Ovary (tissue), 9 donors: Measurements from ENCODE around the gene MSI2. TPM values are rescaled to one million over a fixed set of nuclear protein-coding genes. Genes with fewer than 3 reads are reported as not detected.

Experiments used
- DNase-seq, 5 donors: peaks; one replicate each; pipeline ENCODE4 v3.0.0-alpha.2; 2019 to 2020
- H3K27ac ChIP-seq, 2 donors: fragments of 200-600 bp; one replicate each; pipeline versions ENCODE4 v1.5.1 to v1.8.0; 2019 to 2022
- H3K27me3 ChIP-seq: fragments of 200-600 bp; one replicate; pipeline ENCODE4 v1.8.0; 2022
- H3K36me3 ChIP-seq: fragments of 200-600 bp; sonication (generic); one replicate; pipeline ENCODE4 v1.5.1; 2019
- H3K4me1 ChIP-seq: one replicate; pipeline ENCODE4 v1.8.1; 2013; ENCODE audit warnings: mild to moderate bottlenecking, moderate library complexity; ENCODE audit not compliant: insufficient read depth
- H3K4me3 ChIP-seq: fragments of 200-600 bp; sonication (generic); one replicate; pipeline ENCODE4 v1.5.1; 2017
- H3K9me3 ChIP-seq, 2 donors: fragments of 200-600 bp in 1 of 2; sonication (generic) in 1 of 2; one replicate each; pipeline versions ENCODE4 v1.5.1 to v1.8.1; 2013 to 2019; ENCODE audit warnings: mild to moderate bottlenecking in 1 of 2, moderate library complexity in 1 of 2
- EP300 ChIP-seq: sonication (generic); formaldehyde crosslinking; IDR thresholded peaks from one replicate; pipeline ENCODE4 v1.6.1; 2017; ENCODE audit warnings: antibody characterized with exemption
- POLR2A ChIP-seq: fragments of 450-650 bp; IDR thresholded peaks from one replicate; pipeline ENCODE4 v1.6.1; 2017; ENCODE audit warnings: antibody characterized with exemption, mild to moderate bottlenecking, moderate library complexity
- WGBS, 3 donors: extraction: QIAGEN DNeasy Blood & Tissue Kit in 1 of 3; methylation state at CpG; one replicate each; pipeline versions ENCODE4 v1.1.5 to v1.1.7; 2013 to 2017; 5-methylcytosine and 5-hydroxymethylcytosine counted together
- intact Hi-C, 4 donors: fragments of 100-400 bp; cut with DNase I; formaldehyde crosslinking; loops; one replicate each; pipeline versions ENCODE4 v1.11.0 to v1.15.1; 2022 to 2023
- polyA plus RNA-seq, 2 donors: library from polyadenylated mRNA; stranded (reverse); fragments of 200-250 nt in 1 of 2; fragments of 350-450 nt in 1 of 2; fragmentation: Illumina TruSeq in 1 of 2; extraction: RNeasy Lipid Tissue Mini Kit (QIAGEN cat#74804) in 1 of 2; gene quantifications; one replicate each; pipeline ENCODE4 v1.2.3, GENCODE V29; 2013 to 2014
- total RNA-seq, 7 donors: library from RNA; depleted of rRNA in 2 of 7; stranded (reverse); fragments of >200 nt in 2 of 7; fragmentation: NEBNext Ultra II Directional in 3 of 7; extraction: Animal tissue kit (Norgen Biotek cat#: 25700) in 3 of 7; gene quantifications; one replicate each; pipeline versions ENCODE4 v1.1.0 to v1.2.4, GENCODE V29; 2016 to 2023
- TF ChIP-seq, protein P1 (sequence below), 3 donors: fragments of 450-650 bp in 2 of 3; fragments of 200-600 bp in 1 of 3; IDR thresholded peaks; one replicate each; pipeline versions ENCODE4 v1.5.1 to v1.8.0; 2016 to 2022; ENCODE audit warnings: antibody characterized with exemption in 3 of 3, mild to moderate bottlenecking in 1 of 3
- donor health status: DM: no; HTN: no; CAD: no; lungs with moderate emphysema.
- donor health status: DM: no; HTN: no; CAD: no.
- donor health status: Bipolar disorder and iron deficiency.
- donor health status: DM: yes; HTN: yes; CAD: no.
- donor health status: DM: no; HTN: no; CAD: no.
- donor health status: DM: yes; HTN: yes; CAD: no.

The MSI2 gene
- total and polyA plus RNA-seq, 9 donors, result 43.1 to 199 (median 120) TPM

- no peak for DNase-seq
- 78 to 81% (median 80%) methylated on average over 12 of the region's 12 CpGs for WGBS, 3 donors
- H3K4me1 ChIP-seq, result no peaks in the 10 kb centered on the region
- intact Hi-C loops, result no loop called here
- no peaks in the 10 kb centered on the region for H3K27me3 ChIP-seq
- H3K4me3 ChIP-seq, result no peak overlapping the region
- no peak overlapping the region for H3K27ac ChIP-seq
- H3K9me3 ChIP-seq, result no peaks in the 10 kb centered on the region
- TF ChIP-seq, protein P1, sequence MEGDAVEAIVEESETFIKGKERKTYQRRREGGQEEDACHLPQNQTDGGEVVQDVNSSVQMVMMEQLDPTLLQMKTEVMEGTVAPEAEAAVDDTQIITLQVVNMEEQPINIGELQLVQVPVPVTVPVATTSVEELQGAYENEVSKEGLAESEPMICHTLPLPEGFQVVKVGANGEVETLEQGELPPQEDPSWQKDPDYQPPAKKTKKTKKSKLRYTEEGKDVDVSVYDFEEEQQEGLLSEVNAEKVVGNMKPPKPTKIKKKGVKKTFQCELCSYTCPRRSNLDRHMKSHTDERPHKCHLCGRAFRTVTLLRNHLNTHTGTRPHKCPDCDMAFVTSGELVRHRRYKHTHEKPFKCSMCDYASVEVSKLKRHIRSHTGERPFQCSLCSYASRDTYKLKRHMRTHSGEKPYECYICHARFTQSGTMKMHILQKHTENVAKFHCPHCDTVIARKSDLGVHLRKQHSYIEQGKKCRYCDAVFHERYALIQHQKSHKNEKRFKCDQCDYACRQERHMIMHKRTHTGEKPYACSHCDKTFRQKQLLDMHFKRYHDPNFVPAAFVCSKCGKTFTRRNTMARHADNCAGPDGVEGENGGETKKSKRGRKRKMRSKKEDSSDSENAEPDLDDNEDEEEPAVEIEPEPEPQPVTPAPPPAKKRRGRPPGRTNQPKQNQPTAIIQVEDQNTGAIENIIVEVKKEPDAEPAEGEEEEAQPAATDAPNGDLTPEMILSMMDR (IDR thresholded peaks at IDR 0.05), result no peak
- TF ChIP-seq EP300 (no peak), POLR2A (no peak)
- H3K36me3 ChIP-seq, result no peaks in the 10 kb centered on the region
Observed at GRCh38 chr17:57697891-57698711, 441.8 kb downstream of the MSI2 start.

GRCh38 chr17:57699751-57700219 is 443.5 kb downstream of the MSI2 start:
- 40 to 71% (median 68%) methylated on average over 9 of the region's 9 CpGs for WGBS, 3 donors
- intact Hi-C loops, result no loop called here
- no peak for TF ChIP-seq POLR2A
- TF ChIP-seq, protein P1 (IDR thresholded peaks at IDR 0.05), result no peak
- no peak for TF ChIP-seq EP300
- Histone ChIP-seq H3K27me3 (no peaks in the 10 kb centered on the region), H3K27ac (no peak overlapping the region), H3K4me3 (no peak overlapping the region), H3K36me3 (no peaks in the 10 kb centered on the region), H3K4me1 (no peaks in the 10 kb centered on the region), H3K9me3 (no peaks in the 10 kb centered on the region)
- no peak for DNase-seq

- Histone ChIP-seq H3K27ac (no peak overlapping the region), H3K4me3 (no peak overlapping the region), H3K4me1 (no peaks in the 10 kb centered on the region), H3K27me3 (no peaks in the 10 kb centered on the region), H3K36me3 (no peaks in the 10 kb centered on the region), H3K9me3 (no peaks in the 10 kb centered on the region)
- WGBS, 3 donors, result 93 to 98% (median 95%) methylated on average over 5 of the region's 5 CpGs
- TF ChIP-seq POLR2A (no peak), EP300 (no peak)
- TF ChIP-seq, protein P1 (IDR thresholded peaks at IDR 0.05), result no peak
- intact Hi-C loops, result no loop called here
- no peak for DNase-seq
Observed at GRCh38 chr17:57701124-57701523, 444.8 kb downstream of the MSI2 start.

- 94 to 100% (median 100%) methylated on average over 1 of the region's 1 CpG for WGBS, 3 donors
- TF ChIP-seq, protein P1 (IDR thresholded peaks at IDR 0.05), result no peak
- TF ChIP-seq POLR2A, result no peak
- no peak for TF ChIP-seq EP300
- no peak for DNase-seq
- Histone ChIP-seq H3K4me3 (no peak overlapping the region), H3K36me3 (no peaks in the 10 kb centered on the region), H3K27ac (no peak overlapping the region), H3K9me3 (no peaks in the 10 kb centered on the region), H3K27me3 (no peaks in the 10 kb centered on the region), H3K4me1 (no peaks in the 10 kb centered on the region)
- intact Hi-C loops, result no loop called here
Observed at GRCh38 chr17:57703273-57703672, 446.9 kb downstream of the MSI2 start.
